Inferior parietal cortex (tissue), 1 donor: ENCODE data around the gene NQO2.
"Not testable (repeated sequence)": the region's sequence is repeated elsewhere in the genome, so short reads cannot be mapped to it uniquely, and the experiment has no call there.

Experiments used
- DNase-seq: peaks from one replicate; pipeline ENCODE4 v3.0.0-alpha.2; 2016; ENCODE audit errors: extremely low spot score

Gene NQO2

DNA sequence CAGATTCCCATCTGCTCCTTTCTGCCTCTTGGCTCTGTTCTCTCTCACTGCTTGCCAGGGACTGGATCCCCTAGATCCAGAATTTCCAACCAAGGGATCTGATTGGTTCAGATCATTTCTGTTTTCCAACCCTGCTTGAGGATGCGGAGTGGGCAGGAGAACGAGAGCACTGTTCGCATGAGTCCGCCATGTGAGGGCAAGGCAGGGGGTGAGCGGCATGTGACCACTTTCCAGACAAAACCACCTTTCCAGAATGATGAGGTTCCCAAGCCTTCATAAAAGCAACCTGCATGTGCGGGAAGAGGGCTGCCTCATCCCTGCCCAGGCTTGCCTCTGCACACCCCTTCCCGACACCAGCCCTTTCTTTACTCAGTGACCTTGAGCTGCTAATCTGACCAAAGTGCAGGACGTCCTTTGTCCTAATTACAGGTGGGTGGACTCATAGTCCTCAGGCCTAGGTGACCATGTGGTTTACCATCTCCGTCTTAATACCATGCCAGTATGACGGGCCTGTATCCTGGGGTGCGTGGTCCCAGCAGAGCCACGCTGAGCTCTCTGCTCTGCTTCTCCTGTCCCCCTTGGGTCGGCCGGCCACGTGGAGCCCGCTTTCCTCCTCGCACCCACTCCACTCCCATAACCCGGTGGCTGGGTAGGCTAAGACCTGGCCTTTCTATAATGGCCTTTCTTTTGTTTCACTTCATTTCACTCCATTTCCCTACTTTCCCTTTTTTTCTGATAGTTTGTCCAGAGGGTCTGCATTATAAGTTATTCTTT, 14.4 kb downstream of the NQO2 start:
- no peak for DNase-seq

- no peak for DNase-seq
Measured at GRCh38 chr6:3014675-3015066, 15.0 kb downstream of the NQO2 start.

GRCh38 chr6:3015144-3015543, 15.4 kb downstream of the NQO2 start:
- no peak for DNase-seq

DNA sequence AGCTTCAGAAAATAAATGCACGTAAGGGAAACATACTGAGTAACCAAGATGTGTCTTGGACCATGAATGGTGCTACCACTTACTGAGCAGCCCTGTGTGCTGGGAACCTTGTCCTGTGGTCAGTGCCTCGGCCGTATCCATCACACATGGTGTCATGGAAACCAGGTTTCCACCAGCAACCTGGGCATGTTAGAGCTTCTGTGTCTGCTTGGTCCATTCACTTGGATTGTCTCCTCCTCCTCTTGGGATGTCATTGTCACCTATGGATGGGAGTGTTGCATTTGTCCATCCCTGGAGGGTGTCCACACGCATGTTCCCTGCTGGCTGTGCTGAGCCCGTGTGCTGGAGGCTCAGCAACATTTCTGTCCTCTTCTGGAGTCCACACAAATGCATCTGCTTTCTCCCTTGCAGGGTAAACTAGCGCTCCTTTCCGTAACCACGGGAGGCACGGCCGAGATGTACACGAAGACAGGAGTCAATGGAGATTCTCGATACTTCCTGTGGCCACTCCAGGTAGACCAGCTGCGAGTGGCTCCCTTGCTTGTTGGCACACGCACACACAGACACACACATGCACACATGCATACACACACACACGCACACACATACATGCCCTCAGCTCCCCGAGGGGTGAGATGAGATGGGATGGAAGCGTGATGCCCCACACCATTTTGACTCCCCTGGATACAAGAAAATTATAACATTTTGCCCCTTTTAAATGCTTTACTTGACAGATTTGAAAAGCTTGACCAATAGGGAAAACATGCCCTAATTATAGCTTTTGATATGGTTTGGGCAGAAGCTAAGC, 17.0 kb downstream of the NQO2 start:
- no peak for DNase-seq

GRCh38 chr6:3017304-3017703, 17.6 kb downstream of the NQO2 start:
- no peak for DNase-seq

- no peak for DNase-seq
Measured at GRCh38 chr6:3019065-3019464, 19.4 kb downstream of the NQO2 start.

DNA sequence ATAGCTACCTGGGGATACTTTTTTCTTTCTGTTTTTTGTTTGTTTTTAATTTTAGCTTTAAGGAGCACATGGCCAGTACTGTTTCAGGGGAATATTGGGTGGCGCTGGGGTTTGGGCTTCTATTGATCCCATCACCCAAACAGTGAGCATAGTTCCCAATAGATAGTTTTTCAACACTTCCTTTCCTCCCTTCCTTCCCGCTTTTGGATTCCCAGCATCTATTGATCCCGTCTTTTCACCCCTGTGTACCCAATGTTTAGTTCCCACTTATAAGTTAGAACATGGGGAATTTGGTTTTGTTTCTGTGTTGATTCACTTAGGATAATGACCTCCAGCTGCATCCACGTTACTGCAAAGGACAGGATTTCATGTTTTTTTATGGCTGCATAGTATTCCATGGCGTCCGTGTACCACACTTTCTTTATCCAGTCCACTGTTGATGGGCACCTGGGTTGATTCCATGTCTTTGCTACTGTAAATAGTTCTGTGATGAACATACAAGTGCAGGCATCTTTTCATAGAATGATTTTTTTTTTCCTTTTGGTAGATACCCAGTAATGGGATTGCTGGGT, 20.1 kb downstream of the NQO2 start:
- no peak for DNase-seq

DNA sequence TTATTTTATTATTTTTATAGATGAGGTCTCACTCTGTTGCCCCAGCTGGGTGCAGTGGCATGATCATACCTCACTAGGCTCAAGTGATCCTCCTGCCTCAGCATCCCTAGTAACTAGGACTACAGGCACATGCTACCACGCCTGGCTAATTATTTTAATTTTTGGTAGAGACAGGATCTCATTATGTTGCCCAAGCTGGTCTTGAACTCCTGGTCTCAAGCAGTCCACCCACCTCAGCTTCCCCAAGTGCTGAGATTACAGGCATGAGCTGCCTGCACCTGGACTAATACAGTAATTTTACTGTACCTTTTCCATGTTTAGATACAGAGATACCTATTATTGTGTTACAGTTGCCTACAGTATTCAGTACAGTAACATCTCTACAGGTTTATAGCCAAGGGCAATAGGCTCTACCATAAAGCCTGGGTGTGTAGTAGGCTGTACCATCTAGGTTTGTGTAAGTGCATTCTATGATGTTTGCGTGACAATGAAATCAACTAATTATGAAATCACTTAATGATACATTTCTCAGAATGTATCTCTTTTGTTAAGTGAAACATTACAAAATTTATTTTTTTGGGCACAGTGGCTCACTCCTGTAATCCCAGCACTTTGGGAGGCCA, 21.4 kb downstream of the NQO2 start:
- DNase-seq: not testable (repeated sequence)

DNA sequence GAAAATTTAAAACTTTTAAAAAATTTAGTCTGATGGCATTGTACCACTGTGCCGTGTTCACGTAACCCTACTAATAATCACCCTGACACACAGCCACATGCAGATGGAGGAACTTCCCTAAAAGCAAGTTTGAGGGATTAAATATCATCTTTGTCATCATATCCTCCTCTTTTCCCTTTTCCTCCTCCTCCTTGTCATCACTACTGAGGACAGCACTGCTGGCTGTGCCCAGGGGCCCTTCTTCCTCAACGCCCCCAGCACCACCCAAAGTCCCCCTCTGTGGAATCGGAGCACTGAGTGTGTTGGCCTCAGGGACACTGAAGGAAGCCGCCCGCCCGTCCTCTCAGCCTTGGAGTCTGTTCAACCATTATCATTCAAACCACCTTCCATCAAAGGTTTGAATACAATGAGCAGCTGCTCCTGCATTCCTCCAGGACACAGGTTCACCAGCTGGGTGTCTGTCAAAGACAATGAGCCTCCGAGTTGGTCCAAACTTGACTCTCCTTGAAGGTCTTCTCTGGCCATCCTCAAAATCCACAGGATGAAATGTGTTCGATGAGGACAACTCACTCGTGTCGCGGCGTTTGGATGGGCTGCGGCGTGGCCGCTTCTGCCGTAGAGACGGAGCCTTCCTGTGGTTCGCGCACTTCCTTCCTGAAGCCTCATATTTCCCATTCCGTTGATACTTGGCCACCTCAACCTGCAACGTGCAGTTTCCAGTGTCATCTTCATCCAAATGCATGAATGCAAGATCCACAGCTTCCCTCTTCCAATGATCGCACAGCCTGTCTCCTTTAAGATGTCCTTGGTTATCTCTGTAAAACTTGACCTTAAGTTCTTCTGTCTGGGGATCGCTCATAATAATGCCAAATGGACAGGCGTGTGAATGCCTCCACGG, 23.3 kb downstream of the NQO2 start:
- DNase-seq: no peak

- DNase-seq: peak; percentile 55
Measured at GRCh38 chr6:3023663-3024483, 24.2 kb downstream of the NQO2 start.

DNA sequence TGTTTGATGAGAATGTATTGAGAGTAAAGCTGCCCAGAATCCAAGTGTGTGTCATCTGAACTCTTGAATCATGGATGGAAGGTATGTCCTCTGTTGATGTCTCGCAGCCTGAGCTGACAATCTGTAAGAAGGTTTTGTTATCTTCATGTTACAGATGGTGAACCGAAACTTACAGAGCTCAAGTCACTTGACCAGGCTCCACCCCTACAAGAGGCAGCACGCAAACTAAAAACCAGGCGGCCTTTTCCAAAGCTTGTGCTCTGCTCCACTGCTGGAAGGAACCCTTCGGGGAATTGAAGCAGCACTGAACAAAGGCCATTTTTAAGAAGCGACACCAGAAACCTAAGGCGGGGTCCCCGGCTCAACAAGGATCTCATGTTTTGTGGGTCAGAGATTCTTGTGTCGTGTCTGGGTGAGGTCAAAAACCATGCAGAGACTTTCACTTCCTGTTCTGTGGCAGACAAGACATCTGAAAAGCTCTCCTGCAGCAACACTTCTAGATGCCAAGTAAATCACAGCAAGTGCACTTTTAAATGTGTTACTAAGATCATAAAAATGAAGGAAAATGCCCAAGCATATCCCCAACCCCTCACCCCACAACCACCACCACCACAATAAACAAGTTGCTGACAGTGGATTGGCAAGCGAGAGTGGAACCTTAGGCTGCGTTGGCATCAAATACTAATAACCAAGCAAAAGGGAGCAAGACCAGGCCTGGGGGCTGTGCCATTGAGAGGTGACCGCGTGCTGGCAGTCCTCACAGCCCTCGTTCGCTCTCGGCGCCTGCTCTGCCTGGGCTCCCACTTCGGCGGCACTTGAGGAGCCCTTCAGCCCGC, 27.3 kb downstream of the NQO2 start:
- peak; percentile 23 for DNase-seq

DNA sequence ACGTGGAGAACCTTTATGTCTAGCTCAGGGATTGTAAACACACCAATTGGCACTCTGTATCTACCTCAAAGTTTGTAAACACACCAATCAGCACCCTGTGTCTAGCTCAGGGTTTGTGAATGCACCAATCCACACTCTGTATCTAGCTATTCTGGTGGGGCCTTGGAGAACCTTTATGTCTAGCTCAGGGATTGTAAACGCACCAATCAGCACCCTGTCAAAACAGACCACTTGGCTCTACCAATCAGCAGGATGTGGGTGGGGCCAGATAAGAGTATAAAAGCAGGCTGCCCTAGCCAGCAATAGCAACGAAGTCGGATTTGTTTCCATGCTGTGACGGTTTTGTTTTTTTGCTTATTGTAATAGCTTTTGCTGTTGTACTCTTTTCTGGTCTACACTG, 28.5 kb downstream of the NQO2 start:
- DNase-seq: not testable (repeated sequence)

- DNase-seq: no peak
Measured at GRCh38 chr6:3031857-3032640, 32.4 kb downstream of the NQO2 start.

GRCh38 chr6:3032986-3033385, 33.3 kb downstream of the NQO2 start:
- no peak for DNase-seq

- no peak for DNase-seq
Measured at GRCh38 chr6:3033652-3034051, 34.0 kb downstream of the NQO2 start.

DNA sequence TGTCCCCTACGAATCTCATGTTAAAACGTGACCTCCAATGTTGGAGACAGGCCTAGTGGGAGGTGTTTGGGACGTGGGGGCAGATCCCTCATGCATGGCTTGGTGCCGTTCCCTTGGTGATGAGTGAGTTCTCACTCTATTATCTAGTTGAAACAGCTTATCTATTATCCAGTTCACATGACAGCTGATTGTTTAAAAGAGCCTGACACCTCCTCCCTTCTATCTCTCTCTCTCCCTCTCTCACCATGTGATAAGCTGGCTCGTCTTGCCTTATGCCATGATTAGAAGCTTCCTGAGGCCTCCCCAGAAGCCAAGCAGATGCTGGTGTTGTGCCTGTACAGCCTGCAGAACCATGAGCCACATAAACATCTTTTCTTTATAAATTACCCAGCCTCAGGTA, 35.7 kb downstream of the NQO2 start:
- no peak for DNase-seq

DNA sequence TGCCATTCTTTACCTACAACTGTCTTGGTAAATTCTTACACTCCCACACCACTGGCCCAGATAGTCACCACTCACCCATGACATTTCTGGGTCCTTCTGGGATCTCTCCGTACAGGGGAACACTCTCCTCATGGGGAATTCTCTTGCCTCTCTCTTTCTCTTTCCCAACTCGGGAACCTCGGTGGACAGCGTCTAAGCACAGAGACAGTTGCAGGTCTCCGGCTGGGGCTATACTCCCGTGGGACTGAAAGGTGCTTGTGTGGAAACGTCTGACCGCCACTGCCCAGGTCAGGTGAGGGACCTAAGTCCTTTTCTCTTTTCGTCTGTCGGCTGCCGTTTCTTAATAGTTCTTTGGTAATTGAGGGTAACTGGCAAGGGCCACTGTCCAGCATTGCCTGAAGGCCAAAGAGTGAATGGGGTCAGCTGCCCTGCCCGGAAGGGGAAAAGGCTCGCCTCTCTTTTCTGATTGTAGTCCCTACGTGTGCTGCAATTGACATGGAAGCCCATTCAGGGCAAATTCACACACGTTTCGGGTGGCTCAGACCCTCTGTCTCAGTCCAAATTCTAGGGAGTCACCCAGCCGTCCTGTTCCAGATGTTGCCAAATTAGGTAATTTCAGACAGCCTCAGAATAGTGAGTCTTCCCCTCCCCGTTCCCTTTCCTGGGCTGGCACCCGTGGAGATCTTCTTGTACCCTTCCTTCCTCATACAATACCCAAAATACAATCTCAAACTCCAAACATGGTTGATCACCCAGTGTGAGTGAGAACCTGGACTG, 37.4 kb downstream of the NQO2 start:
- no peak for DNase-seq
